Upper lobe of right lung (tissue), 1 donor: Measurements from ENCODE around the gene ESR1. TPM values are rescaled to one million over a fixed set of nuclear protein-coding genes. Genes with fewer than 3 reads are reported as not detected.

Experiments
- ATAC-seq: fragments of 200-7000 bp; cut with Tn5 transposase; one replicate; pipeline ENCODE4 v1.9.1; 2020; ENCODE audit warnings: mild to moderate bottlenecking, moderate library complexity
- DNase-seq: peaks from one replicate; pipeline ENCODE4 v3.0.0-alpha.2; 2020
- H3K27ac ChIP-seq: fragments of 200-600 bp; one replicate; pipeline ENCODE4 v1.8.0; 2022
- H3K27me3 ChIP-seq: fragments of 200-600 bp; one replicate; pipeline ENCODE4 v1.8.0; 2022; ENCODE audit warnings: mild to moderate bottlenecking
- H3K36me3 ChIP-seq: fragments of 200-600 bp; one replicate; pipeline ENCODE4 v1.8.0; 2022
- H3K4me1 ChIP-seq: fragments of 200-600 bp; one replicate; pipeline ENCODE4 v1.8.0; 2022
- H3K4me3 ChIP-seq: fragments of 200-600 bp; one replicate; pipeline ENCODE4 v1.8.0; 2022; ENCODE audit warnings: mild to moderate bottlenecking
- H3K9me3 ChIP-seq: fragments of 200-600 bp; one replicate; pipeline ENCODE4 v1.8.0; 2022
- CTCF ChIP-seq: fragments of 200-600 bp; IDR thresholded peaks from one replicate; pipeline ENCODE4 v1.8.0; 2022; ENCODE audit warnings: antibody characterized with exemption
- intact Hi-C: fragments of 100-400 bp; cut with DNase I; formaldehyde crosslinking; loops from one replicate; pipeline ENCODE4 v1.11.0; 2022
- total RNA-seq: library from RNA; stranded (reverse); fragmentation: NEBNext Ultra II Directional; extraction: Animal tissue kit (Norgen Biotek cat#: 25700); gene quantifications from one replicate; pipeline ENCODE4 v1.2.1, GENCODE V29; 2021
- donor health status: DM: no; HTN: yes; CAD: no; lungs with severe emphysema.

Gene ESR1
- total RNA-seq, 1 donor from 2014 or later: 5.7 TPM

- no peak for TF ChIP-seq CTCF
- Histone ChIP-seq H3K36me3 (peaks cover 97% of the 10 kb centered on the region), H3K27me3 (no peaks in the 10 kb centered on the region), H3K4me1 (no peaks in the 10 kb centered on the region), H3K9me3 (no peaks in the 10 kb centered on the region), H3K27ac (no peak overlapping the region), H3K4me3 (no peak overlapping the region)
- DNase-seq (no peak), ATAC-seq (peak; percentile 24)
- intact Hi-C loops: no loop called here
These were observed 344.4 kb downstream of the ESR1 start for GRCh38 chr6:152151920-152152319.

- H3K36me3 ChIP-seq: peaks cover 82% of the 10 kb centered on the region
- H3K27ac ChIP-seq: no peak overlapping the region
- no peaks in the 10 kb centered on the region for H3K9me3 ChIP-seq
- ATAC-seq (no peak), DNase-seq (no peak)
- no peaks in the 10 kb centered on the region for H3K27me3 ChIP-seq
- intact Hi-C loops: no loop called here
- TF ChIP-seq CTCF: no peak
- H3K4me3 ChIP-seq: no peak overlapping the region
- no peaks in the 10 kb centered on the region for H3K4me1 ChIP-seq
These were observed 347.3 kb downstream of the ESR1 start for GRCh38 chr6:152154559-152155356.

GRCh38 chr6:152155792-152156191 lies 348.3 kb downstream of the ESR1 start:
- peaks cover 79% of the 10 kb centered on the region for H3K36me3 ChIP-seq

GRCh38 chr6:152160346-152160745 lies 352.9 kb downstream of the ESR1 start:
- no peak for TF ChIP-seq CTCF
- intact Hi-C loops: no loop called here
- DNase-seq (no peak), ATAC-seq (no peak)
- Histone ChIP-seq H3K27ac (no peak overlapping the region), H3K4me1 (no peaks in the 10 kb centered on the region), H3K9me3 (no peaks in the 10 kb centered on the region), H3K36me3 (peaks cover 70% of the 10 kb centered on the region), H3K4me3 (no peak overlapping the region), H3K27me3 (no peaks in the 10 kb centered on the region)

More at GRCh38 chr6:152155792-152156191, 348.3 kb downstream of the ESR1 start:
- DNase-seq (no peak), ATAC-seq (no peak)
- Histone ChIP-seq H3K4me1 (no peaks in the 10 kb centered on the region), H3K27ac (no peak overlapping the region), H3K4me3 (no peak overlapping the region), H3K9me3 (no peaks in the 10 kb centered on the region), H3K27me3 (no peaks in the 10 kb centered on the region)
- TF ChIP-seq CTCF: no peak
- intact Hi-C loops: no loop called here

- Histone ChIP-seq H3K27me3 (no peaks in the 10 kb centered on the region), H3K4me1 (no peaks in the 10 kb centered on the region), H3K9me3 (no peaks in the 10 kb centered on the region), H3K4me3 (no peak overlapping the region), H3K27ac (no peak overlapping the region), H3K36me3 (peaks cover 66% of the 10 kb centered on the region)
- intact Hi-C loops: no loop called here
- no peak for TF ChIP-seq CTCF
- DNase-seq (no peak), ATAC-seq (no peak)
These were observed 354.0 kb downstream of the ESR1 start for GRCh38 chr6:152161501-152161900.
